Testis (tissue), 2 donors: ENCODE data around the gene SLC39A8.

Experiments used
- CTCF ChIP-seq, 3 experiments: fragments of 450-650 bp in 2 of 3; fragments of 200-600 bp in 1 of 3; sonication (generic) in 1 of 3; IDR thresholded peaks; one replicate each; pipeline ENCODE4 v1.5.1; 2016 to 2019; ENCODE audit warnings: antibody characterized with exemption in 3 of 3, mild to moderate bottlenecking in 2 of 3, moderate library complexity in 1 of 3
- POLR2A ChIP-seq: fragments of 450-650 bp; IDR thresholded peaks from one replicate; pipeline ENCODE4 v1.6.1; 2017; ENCODE audit warnings: antibody characterized with exemption, mild to moderate bottlenecking, moderate library complexity

GRCh38 chr4:102318105-102318504 is 27.2 kb downstream of the SLC39A8 start:
- TF ChIP-seq POLR2A (no peak), CTCF (IDR thresholded peaks at IDR 0.05) (no peak)
